Forelimb muscle (tissue), 1 donor: ENCODE data around the gene ME3. TPM values are rescaled to one million over a fixed set of nuclear protein-coding genes. Genes with fewer than 3 reads are reported as not detected.
"Not testable (repeated sequence)": the region's sequence is repeated elsewhere in the genome, so short reads cannot be mapped to it uniquely, and the experiment has no call there.

ENCODE experiments used
- DNase-seq: peaks from one replicate; pipeline ENCODE4 v3.0.0-alpha.2; 2013; ENCODE audit warnings: low read depth
- polyA plus RNA-seq: library from polyadenylated mRNA; unstranded; fragments of 120-200 nt; gene quantifications from one replicate; pipeline ENCODE4 v1.2.1, GENCODE V29; 2013; ENCODE audit not compliant: insufficient read length

The ME3 gene
- polyA plus RNA-seq, 1 donor, result 10.8 TPM

DNA sequence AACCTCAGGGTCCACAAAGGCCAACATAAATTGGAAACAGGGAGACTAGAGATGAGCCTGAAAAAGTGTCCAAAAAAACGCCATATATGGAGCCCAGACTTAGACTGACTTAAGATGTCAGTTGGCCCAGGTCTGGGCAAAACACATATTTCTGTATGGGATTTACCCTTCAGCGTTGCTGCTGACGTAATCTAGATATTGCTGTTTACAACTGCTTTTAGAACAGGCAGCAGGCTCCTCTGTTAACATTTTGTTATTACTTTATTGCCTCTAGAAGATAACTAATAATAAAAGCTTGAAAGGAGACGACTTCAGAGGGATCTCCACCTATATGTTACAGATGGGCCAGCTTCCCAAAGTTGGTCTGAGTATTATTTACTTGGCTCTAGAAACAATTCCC, 8.7 kb downstream of the ME3 start:
- no peak for DNase-seq

DNA sequence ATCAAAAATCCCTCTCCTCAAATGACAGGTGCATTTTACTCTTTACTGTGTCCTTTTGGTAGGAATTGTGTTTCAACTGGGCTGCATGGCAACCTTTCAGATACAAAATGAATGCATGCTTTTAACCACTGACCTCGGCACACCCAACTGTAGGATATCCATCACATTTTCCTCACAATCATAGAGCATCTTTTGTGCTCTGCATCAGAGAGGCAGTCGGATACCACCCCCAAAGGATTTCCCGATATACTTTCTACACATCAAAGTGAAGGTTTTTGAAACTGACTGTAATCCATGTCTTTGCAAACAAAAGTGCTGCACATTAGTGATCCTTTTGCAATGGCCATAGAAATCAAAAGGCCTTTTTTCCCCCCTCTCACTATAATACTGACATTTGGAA, 9.1 kb downstream of the ME3 start:
- DNase-seq, result no peak

GRCh38 chr11:86660736-86661135, 11.7 kb downstream of the ME3 start:
- DNase-seq, result no peak

DNA sequence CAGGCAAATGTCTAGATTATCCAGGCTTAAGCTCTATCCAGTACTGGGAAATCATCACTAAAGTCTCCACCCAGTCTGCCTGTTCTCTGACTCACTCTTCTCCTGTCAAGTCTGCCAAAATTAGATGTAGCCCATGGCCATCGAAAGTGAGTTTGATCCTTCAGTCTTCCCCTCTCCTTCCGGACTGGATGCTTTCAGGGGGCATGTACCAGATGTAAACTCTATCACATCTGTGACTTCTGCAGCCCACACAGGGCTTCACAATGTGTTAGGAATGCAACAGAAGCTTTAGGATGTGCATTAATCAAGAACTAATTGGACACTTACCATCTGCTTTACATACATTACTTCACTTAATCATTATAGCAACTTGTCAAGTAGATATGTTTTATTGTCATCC, 12.3 kb downstream of the ME3 start:
- no peak for DNase-seq

DNA sequence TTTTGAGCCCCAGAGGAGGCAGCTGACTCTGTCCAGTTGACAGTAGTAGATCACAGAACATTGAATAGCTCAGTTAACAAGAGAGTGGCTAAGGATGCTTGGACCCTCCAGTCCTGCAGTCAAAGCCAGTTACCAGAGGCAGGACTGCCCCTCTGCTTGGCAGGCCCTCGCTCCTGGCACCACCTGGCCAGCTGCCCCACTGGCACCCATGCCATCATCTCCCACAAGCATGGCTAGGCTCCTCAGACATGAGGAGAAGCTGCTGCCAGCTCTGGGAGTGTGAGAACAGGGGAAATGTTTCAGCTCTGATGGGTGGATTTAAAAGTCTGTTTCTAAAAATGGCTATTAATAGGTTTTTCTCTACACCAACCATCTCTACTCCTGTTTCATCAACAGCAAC, 13.9 kb downstream of the ME3 start:
- DNase-seq, result no peak

GRCh38 chr11:86645212-86645611, 27.2 kb downstream of the ME3 start:
- not testable (repeated sequence) for DNase-seq

GRCh38 chr11:86644291-86644690, 28.1 kb downstream of the ME3 start:
- no peak for DNase-seq

DNA sequence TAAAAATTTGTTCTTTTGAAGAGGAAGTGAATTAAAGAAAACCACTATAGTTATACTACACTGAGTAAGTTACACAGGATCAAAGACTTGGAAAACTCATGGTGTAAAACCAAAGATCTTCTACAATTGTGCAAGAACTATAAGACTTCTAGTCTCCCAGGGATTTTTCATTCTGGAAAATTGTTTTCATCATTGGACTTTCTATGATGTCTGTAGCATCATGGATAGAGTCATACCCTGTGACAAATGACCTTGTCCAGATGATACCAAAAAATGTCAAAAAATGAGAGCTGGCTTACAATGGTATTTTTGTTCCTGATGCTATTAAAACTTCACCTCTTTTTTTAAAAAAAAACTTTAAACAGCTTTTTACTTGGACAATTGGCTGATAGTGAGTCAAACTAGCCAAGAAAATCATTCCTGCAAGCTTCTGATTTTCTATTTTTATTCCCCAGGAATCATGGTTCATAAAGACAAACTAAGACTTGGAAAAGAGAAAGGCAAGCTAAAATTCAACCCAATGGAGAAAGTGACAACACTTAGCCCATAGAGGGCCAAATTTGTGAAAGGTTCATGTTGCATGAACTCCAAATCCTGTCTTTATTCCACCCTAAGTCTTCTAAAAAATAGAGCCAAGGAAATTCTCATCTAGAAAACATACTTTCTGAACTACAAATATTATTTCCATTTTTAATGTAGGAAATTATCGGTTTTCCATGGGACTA, 30.7 kb downstream of the ME3 start:
- no peak for DNase-seq

GRCh38 chr11:86639137-86639536, 33.3 kb downstream of the ME3 start:
- no peak for DNase-seq

- no peak for DNase-seq
These were observed 33.7 kb downstream of the ME3 start for GRCh38 chr11:86638673-86639072.

GRCh38 chr11:86637988-86638387, 34.4 kb downstream of the ME3 start:
- no peak for DNase-seq

GRCh38 chr11:86636275-86636674, 36.1 kb downstream of the ME3 start:
- no peak for DNase-seq

DNA sequence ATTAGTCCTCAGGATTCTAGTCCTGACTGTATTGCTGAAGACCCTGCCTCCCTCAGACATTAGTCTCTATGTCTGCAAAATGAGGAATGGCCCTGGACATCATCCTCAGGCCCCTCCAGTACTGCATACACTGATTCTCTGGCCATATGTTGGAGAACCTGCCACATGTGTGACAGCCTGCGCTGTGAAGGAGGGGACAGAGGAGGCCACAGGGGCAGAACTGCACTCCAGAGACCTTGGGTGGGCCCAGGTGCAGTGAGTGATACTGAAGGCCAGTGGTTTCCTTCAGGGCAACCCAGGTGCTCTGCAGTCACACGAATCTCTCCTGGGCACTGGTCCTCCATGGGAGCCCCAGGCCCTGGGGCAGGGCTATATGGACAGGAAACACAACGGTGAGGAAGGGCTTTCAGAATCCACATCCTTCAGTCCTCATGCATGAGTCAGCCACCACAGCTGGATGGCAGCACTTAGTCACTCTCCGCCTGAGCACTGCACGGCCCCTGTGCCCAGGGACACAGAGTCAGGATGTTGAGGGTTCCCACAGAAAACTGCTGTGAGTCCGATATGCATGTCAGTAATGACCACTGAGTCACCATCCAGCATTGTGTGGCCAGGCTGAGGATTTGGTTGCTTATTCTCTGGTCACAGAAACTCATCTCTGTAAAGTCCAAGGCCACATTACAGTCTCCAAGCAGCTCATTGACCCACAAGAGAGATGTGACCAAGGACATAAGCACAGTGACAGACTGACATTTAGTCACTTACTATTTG, 39.7 kb downstream of the ME3 start:
- no peak for DNase-seq

GRCh38 chr11:86630229-86630981, 42.0 kb downstream of the ME3 start:
- DNase-seq, result no peak

DNA sequence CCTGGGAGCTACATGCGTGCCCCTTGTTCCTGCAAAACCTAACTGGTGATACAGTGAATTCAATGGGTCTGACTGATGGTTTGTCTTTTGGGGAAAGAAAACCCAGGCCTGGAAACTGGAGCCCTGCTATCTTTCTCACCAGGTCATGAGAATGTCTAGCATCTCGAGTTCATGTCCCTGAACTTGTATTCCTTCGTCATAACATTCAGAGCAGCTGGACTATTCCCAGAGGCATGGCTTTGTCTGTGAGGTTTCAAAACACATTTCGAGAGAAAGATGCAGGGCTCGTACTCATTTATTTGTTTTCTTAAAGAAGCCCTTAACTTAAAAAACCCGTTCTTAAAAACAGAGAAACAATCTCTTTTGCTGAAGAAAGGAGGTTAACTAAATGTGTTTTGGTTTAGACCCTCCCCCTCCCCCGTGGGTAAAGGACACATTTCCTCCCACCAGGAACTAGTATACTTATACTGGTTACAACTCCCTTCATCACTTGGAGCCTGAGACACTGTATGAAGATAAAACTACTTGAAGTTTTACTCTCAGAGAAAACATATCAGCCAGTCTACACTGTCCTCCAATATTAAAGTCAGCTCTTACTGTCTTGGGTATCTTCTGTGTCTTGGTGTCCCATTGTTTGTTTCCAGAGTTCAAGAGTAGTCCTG, 43.2 kb downstream of the ME3 start:
- DNase-seq, result no peak

DNA sequence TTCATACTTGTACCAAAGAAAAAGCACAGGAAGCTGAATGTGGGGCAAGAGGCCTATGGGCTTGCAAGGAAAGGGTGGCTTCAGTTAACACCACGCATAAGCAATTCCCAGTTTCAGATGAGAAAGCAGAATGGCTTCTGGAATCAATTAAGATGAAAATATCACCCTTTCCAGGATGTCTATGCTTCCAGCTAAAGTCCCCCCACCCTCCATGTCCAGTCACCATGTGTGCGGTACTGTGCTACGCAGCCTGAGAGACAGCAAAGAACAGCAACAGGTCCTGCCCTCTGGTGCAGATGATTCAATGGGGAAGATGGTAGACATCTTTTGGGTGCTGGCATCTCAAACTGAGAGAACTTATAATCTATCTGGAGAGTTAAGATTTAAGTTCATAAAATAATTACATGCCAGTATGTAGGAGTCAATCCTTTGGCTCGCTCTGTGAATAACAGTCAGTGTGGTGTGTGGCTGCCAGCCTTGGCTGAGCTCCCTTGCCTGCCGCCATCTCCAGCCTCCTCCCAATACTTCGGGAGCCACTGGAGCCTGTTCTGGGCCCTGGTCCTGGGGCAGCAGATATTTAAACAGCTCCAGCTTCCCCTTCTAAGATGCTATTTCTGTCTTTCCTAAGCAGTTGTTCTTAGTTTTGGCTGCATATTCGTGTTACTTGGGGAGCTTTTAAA, 44.5 kb downstream of the ME3 start:
- DNase-seq, result no peak

- DNase-seq, result no peak
These were observed 46.4 kb downstream of the ME3 start for GRCh38 chr11:86625981-86626380.

DNA sequence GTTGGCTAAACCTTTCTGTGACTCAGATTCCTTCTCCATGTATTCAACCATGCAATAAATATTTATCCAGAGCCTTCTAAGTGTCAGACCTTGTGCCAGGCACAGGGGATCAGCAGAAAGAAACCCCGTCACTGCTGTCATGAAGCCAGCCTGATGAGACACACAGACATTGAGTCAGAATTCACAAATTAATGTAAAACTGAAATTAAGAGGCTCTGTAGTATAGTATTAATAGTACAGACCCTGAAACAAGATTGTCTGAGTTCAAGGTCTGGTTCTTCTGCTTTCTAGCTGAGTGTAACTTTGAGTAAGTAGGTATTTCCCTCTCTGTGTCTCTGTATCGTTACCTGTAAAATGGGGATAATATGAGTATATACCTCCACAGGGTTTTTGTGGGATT, 46.9 kb downstream of the ME3 start:
- no peak for DNase-seq

GRCh38 chr11:86624366-86624765, 48.0 kb downstream of the ME3 start:
- DNase-seq, result no peak

- no peak for DNase-seq
These were observed 48.7 kb downstream of the ME3 start for GRCh38 chr11:86623736-86624135.

- DNase-seq, result no peak
These were observed 49.3 kb downstream of the ME3 start for GRCh38 chr11:86623041-86623621.
